Activated gamma-delta T cell treated with Interleukin-2 at 50 U/mL for 16 hours (primary cell): ENCODE measurements around the gene GAB3.
"Not testable (repeated sequence)": the region's sequence is repeated elsewhere in the genome, so short reads cannot be mapped to it uniquely, and the experiment has no call there.

Experiments
- DNase-seq: peaks from one replicate; pipeline ENCODE4 v3.0.0-alpha.2; 2020

Gene GAB3

DNA sequence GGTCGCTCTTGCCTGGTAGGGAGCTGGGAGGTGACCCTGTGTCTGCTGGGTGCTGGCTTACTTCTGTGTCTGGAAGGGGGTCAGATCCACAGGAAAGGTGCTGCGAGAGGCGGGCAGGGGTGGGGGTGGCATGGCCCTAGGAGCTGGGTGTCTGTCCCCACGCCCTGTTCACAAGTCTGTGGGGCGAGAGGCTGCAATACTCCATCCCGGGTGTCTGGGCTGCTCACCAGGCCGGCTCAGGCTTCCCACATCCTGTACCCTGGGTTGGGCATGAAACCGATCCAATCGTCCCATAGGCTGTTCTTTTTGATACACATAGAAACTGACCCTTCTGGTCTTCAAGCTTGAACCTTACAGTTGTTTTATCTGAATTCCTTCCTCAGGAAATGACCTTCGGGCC lies 96.5 kb downstream of the GAB3 start:
- no peak for DNase-seq

DNA sequence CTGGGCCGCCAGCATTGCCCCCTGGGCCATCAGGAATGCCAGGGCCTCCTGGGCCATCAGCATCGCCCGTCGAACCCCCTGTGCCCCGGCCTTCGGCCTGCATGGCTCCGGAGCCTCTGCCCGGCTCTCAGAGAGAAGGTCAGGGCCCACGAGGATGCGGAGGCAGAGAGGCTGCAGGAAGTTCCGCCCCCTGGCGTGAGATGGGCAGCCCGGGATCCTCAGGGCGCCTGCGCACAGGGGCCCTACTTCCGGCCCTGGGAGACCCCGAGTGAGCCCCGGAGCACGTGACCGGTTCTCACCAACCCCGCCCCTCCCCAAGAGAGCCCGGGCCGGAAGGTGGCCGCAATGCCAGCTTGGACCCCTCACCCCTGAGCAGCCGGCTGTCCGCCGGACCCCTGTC lies 97.5 kb downstream of the GAB3 start, which contains the start of gene CTAG2:
TSS of gene CTAG2 (minus strand) at position 167 of the 400 bp plus-strand sequence. CDS start at position 103, 64 bp downstream.
- not testable (repeated sequence) for DNase-seq

DNA sequence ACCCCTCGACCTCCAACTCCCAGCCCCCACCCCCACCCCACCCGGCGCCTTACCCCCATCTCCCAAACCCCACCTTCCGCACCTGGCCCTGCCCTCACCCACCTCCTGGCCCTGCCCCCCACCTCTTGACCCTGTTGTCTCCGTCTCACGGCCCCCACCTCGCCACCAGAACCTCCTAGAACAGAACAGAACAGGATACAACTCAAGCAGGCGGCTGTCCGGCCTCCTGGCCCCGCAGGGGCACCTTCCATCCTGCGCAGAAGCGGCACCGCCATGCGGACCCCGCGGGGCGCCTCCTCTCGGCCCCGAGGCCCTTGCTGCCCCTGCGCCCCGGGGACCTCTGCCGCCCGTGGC lies 97.9 kb downstream of the GAB3 start:
- DNase-seq, result no peak

GRCh38 chrX:154652311-154653047 lies 98.4 kb downstream of the GAB3 start:
- DNase-seq, result no peak

- DNase-seq, result no peak
Measured at GRCh38 chrX:154650221-154650510, 100.7 kb downstream of the GAB3 start.

DNA sequence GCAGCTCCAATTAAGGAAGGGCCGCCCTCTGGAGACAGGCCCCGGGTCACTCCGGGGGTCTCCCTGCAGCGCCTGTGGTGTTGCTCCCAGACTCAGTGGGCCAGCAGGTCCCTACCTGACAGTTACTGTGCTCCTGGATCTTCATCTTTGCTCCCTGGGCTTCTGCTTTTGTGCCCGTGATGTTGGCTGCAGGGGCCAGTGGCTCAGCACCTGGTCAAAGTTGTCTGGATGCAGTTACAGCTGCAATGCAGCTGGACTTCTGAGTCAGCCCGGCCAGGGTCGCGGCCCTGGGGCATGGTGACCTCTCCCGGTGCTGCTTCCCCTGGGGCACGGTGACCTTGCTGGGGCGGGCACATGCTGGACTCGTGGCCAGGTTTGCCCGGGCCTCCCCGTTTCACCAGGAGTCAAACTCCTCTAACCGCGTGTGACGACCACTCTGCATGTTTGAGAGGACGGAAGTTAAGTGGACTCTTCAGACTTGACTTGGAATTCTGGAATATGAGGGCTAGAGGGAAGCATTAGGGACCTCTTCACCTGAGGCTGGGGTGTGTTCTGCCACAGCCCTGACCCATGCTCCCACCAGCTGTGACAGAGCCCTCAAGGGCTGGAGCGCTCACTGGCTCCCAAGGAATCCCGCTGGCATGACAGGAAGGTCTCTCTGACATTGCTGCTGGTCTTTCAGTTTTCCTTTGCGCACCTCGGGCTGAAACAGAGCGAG lies 101.2 kb downstream of the GAB3 start:
- DNase-seq, result no peak

GRCh38 chrX:154648931-154649330 lies 101.9 kb downstream of the GAB3 start:
- DNase-seq, result no peak

DNA sequence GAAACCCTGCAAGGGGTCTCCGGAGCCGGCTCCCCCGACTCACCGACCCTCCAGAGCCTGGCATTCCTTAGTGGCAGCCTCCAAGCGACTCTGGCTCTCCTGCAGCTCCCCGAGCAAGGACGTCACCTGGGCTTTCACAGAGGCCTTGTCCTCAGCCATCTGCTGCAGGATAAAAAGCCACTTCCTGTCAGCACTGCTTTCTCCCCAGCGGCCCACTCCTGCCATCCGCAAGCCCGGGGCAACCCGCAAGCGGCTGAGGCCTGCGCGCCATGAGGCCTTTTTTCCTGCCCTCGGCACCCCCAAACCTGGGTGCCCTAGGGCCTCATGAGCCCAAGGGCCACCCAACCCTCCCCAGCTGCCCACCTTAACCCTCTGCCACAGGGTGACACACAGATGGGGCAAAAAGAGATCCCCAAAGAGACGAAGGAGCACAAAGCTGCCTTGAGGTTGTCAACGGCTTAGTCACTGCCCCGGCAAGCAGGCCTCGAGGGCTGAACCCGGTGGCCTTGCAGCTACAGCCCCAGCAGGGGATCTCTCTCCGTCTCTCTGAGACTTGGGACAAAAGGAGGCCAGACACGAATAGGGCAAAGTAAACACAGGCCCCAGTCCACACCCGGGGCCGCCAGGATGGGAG lies 105.0 kb downstream of the GAB3 start:
- not testable (repeated sequence) for DNase-seq

DNA sequence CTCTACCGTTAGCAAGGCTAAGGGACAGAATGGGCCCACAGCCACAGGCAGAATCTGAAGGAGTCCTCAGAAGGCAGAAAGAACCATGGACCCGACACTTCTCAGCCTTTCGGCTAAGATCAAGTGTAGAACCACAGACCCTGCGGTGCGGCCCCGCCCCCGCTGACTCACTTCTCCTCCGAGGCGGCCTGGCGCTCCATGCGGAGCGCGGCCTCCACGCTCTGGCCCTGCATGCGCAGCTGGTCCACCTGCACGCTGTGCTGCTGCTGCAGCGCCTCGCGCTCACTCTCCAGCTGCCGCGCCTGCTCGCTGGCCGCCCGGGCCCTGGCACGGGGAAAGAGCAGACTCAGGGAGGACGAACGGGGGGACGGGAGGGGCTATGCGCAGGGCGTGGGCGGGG lies 107.2 kb downstream of the GAB3 start:
- not testable (repeated sequence) for DNase-seq

GRCh38 chrX:154641740-154642139 lies 109.1 kb downstream of the GAB3 start:
- DNase-seq, result not testable (repeated sequence)

- not testable (repeated sequence) for DNase-seq
Measured at GRCh38 chrX:154633661-154634060, 117.2 kb downstream of the GAB3 start.

GRCh38 chrX:154630949-154631348 lies 119.9 kb downstream of the GAB3 start:
- DNase-seq, result not testable (repeated sequence)

DNA sequence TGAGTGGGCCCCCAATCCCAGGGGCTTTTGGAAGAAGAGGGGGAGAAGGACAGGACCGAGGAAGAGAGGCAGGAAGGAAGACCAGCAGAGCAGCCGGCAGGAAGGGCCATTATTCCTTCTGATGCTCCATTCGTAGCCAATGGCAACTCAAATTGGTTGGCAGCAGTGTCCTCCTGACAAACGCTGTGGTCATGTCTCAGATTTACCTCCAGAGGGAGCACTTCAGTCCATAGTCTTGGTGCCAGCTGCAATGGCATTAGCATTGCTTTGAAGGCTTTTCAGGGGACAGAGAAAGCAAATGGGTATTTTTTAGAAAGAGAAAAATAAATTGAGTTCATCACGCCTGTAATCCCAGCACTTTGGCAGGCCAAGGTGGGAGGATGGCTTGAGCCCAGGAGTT lies 121.9 kb downstream of the GAB3 start:
- not testable (repeated sequence) for DNase-seq
